SIG-M5 treated with dmso at 0.1 percent for 504 hours (cell line): ENCODE data around the gene CT47A7.
"Not testable (repeated sequence)": the region's sequence is repeated elsewhere in the genome, so short reads cannot be mapped to it uniquely, and the experiment has no call there.

Experiments
- DNase-seq: peaks from one replicate; lab custom pipeline; 2025; ENCODE audit not compliant: unreplicated experiment; lab: John Stamatoyannopoulos, UW

CT47A7 gene

GRCh38 chrX:120956500-120956899, at the start of gene CT47A7:
CT47A7 (minus strand) TSS chrX:120956600; CDS start chrX:120956345, 255 bp downstream.
- not testable (repeated sequence) for DNase-seq

- DNase-seq = no peak
These were observed 44.2 kb upstream of the CT47A7 start for GRCh38 chrX:121000589-121000988.

DNA sequence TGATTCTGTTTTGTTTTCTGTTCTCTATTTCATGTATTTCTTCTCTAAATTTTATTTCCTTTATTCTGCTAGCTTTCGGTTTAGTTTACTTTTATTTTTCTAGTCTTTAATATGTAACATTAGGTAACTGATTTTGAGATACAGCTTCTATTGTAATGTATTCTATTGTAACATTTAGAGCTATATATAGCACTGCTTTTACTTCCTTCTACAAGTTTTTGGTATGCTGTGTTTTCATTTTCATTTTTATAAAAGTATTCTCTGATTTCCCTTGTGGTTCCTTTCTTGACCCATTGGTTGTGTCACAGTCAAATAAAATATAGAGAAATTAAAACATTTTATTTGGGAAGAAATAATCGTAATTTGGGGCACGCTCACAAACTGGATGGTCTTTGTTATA, 43.0 kb upstream of the CT47A7 start:
- DNase-seq = no peak

DNA sequence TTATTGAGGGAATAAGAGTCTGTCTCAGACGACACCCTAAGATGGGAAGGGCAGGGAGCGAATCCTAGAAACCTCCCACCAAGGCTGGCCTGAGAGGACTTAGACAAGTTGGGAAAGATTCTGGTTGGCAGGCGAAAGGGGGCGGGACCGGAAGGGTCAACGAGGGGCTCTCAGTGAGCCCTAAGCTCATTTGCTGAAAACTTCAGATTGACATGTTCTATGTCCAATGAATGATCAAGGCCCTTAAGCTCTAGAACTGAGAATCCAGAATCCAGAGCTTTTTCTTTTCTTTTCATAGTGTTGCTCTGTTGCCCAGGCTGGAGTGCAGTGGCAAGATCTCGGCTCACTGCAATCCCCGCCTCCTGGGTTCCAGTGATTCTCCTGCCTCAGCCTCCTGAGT, 29.3 kb upstream of the CT47A7 start, which contains the start of gene CT47A1:
CT47A1 (minus strand) TSS at position 101 of the 400 bp plus-strand sequence. CDS start 231 bp downstream, outside the sequence.
- not testable (repeated sequence) for DNase-seq
